Right lobe of liver (tissue), 4 donors: ENCODE measurements around the gene DDX28.

Source experiments
- POLR2A ChIP-seq: fragments of 450-650 bp; IDR thresholded peaks from one replicate; pipeline ENCODE4 v1.6.1; 2017; ENCODE audit warnings: antibody characterized with exemption, mild to moderate bottlenecking
- TF ChIP-seq, protein P1 (sequence below), 4 donors: fragments of 200-600 bp in 3 of 4; fragments of 450-650 bp in 1 of 4; IDR thresholded peaks; one replicate each; pipeline versions ENCODE4 v1.5.1 to v1.8.0; 2016 to 2022; ENCODE audit warnings: antibody characterized with exemption in 4 of 4, mild to moderate bottlenecking in 2 of 4
- donor health status: DM: no; HTN: no; CAD: no.
- donor health status: DM: no; HTN: no; CAD: no.
- donor health status: DM: no; HTN: yes; CAD: no.

DNA sequence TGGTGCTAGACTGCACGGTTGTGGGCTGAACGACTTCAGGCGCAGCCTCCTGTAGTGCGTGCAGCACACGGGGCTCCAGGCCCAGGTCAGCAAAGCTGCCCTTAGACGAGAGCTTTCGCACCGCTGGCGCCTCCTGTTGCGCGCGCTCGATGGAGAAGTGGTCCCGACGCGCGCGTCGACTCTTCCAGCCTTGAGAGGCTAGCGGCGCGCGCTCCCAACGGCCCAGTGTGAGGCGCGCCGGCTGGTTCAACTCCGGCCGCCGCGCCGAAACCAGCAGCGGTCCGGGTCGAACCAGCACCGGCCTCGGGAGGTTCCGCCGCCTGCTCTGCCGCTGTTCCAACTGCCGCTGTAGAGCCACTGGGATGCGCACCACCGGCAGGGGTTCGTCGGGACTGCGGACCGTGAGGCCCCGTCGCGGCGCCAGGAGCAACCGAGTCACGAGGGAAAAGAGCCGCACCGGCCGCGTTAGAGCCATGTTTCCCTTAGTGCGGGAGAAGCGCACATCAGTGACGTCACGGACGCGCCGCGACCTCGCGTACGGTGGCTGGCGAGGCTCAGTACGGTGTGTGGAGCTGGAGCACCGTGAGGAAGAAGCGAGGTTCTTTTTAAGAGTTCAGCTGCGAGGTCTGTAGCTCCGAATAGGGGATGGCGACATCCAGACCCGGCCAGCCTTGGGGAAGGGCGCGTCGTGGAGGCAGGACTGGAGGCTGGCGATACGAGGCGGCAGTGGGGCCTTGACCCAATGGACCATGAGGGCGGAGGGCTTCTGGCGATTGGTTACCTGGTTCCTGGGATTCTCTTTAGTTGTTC lies at the start of gene DDX28, which contains the start of gene DUS2:
- peak; percentile 45 for TF ChIP-seq POLR2A
- TF ChIP-seq, protein P1, sequence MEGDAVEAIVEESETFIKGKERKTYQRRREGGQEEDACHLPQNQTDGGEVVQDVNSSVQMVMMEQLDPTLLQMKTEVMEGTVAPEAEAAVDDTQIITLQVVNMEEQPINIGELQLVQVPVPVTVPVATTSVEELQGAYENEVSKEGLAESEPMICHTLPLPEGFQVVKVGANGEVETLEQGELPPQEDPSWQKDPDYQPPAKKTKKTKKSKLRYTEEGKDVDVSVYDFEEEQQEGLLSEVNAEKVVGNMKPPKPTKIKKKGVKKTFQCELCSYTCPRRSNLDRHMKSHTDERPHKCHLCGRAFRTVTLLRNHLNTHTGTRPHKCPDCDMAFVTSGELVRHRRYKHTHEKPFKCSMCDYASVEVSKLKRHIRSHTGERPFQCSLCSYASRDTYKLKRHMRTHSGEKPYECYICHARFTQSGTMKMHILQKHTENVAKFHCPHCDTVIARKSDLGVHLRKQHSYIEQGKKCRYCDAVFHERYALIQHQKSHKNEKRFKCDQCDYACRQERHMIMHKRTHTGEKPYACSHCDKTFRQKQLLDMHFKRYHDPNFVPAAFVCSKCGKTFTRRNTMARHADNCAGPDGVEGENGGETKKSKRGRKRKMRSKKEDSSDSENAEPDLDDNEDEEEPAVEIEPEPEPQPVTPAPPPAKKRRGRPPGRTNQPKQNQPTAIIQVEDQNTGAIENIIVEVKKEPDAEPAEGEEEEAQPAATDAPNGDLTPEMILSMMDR (IDR thresholded peaks at IDR 0.05) = no peak
